ENCODE results near the gene IL4R.
"Not testable (repeated sequence)": the region's sequence is repeated elsewhere in the genome, so short reads cannot be mapped to it uniquely, and the experiment has no call there.

Gene IL4R

DNA sequence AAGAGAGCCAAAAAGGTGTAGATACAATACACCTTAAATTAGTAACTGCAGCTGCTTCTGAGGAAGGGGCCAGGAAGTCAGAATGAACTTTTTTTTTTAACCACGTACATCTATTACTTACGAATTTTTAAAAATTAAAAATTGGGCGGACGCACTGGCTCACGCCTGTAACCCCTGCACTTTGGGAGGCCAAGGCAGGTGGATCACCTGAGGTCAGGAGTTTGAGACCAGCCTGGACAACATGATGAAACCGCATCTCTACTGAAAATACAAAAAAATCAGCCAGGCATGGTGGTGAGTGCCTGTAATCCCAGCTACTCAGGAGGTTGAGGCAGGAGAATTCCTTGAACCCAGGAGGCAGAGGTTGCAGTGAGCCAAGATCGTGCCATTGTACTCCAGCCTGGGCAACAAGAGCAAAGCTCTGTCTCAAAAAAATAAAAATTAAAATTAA, 39.3 kb upstream of the IL4R start:
- not testable (repeated sequence) for H3K14ac ChIP-seq (ENCODE audit: low read length); H3K4ac ChIP-seq (ENCODE audit: low read length); H3K4me2 ChIP-seq (ENCODE audit: insufficient read depth, low read length, poor library complexity, severe bottlenecking); H3K4me1 ChIP-seq (ENCODE audit: control insufficient read depth in 2 of 2, insufficient read depth in 1 of 2, low read depth in 1 of 2, low read length in 2 of 2); H3K9me3 ChIP-seq (replicated peaks in 1 of 2; ENCODE audit: control insufficient read depth in 2 of 2, insufficient read depth in 1 of 2, low read depth in 1 of 2, low read length in 2 of 2); H3K18ac ChIP-seq (ENCODE audit: low read length); H3K36me3 ChIP-seq (replicated peaks in 1 of 2; ENCODE audit: control insufficient read depth in 2 of 2, insufficient read depth in 2 of 2, low read length in 2 of 2); H3K4me3 ChIP-seq (ENCODE audit: low read length in 2 of 2); H2BK12ac ChIP-seq (ENCODE audit: low read length); H4K91ac ChIP-seq (ENCODE audit: low read depth, low read length, poor library complexity); H3K23ac ChIP-seq (ENCODE audit: low read depth, low read length, poor library complexity); H2AFZ ChIP-seq (ENCODE audit: low read length); H4K8ac ChIP-seq (ENCODE audit: low read depth, low read length); H3K27ac ChIP-seq (replicated peaks; ENCODE audit: low read length); H3K9ac ChIP-seq (ENCODE audit: low read depth, low read length, poor library complexity); H2AK5ac ChIP-seq (ENCODE audit: low read depth, low read length); H2BK120ac ChIP-seq (ENCODE audit: low read depth, low read length); H2BK5ac ChIP-seq (ENCODE audit: low read length); H3K27me3 ChIP-seq (ENCODE audit: control insufficient read depth in 3 of 3, insufficient read depth in 3 of 3, low read depth in 1 of 3, low read length in 3 of 3); DNase-seq (ENCODE audit: low spot score); H2BK15ac ChIP-seq (ENCODE audit: low read length); H3K79me1 ChIP-seq (ENCODE audit: low read depth, low read length)
- no CpG with 5 or more reads among the region's 7 CpGs for WGBS, 2 donors (ENCODE audit: extremely low coverage in 2 of 2, insufficient read length in 2 of 2, insufficient replicate concordance in 1 of 2)

GRCh38 chr16:27275394-27275793, 38.4 kb upstream of the IL4R start:
- Histone ChIP-seq H3K79me1 (ENCODE audit: low read depth, low read length) (no peaks in the 10 kb centered on the region), H4K8ac (ENCODE audit: low read depth, low read length) (no peak overlapping the region), H2BK120ac (ENCODE audit: low read depth, low read length) (no peak overlapping the region), H3K9me3 (replicated peaks in 1 of 2; ENCODE audit: control insufficient read depth in 2 of 2, insufficient read depth in 1 of 2, low read depth in 1 of 2, low read length in 2 of 2) (no peaks in the 10 kb centered on the region), H2BK12ac (ENCODE audit: low read length) (no peak overlapping the region), H3K4me2 (ENCODE audit: insufficient read depth, low read length, poor library complexity, severe bottlenecking) (no peak overlapping the region), H3K9ac (ENCODE audit: low read depth, low read length, poor library complexity) (no peak overlapping the region), H3K27me3 (ENCODE audit: control insufficient read depth in 3 of 3, insufficient read depth in 3 of 3, low read depth in 1 of 3, low read length in 3 of 3) (no peaks in the 10 kb centered on the region), H2AK5ac (ENCODE audit: low read depth, low read length) (no peak overlapping the region), H2AFZ (ENCODE audit: low read length) (no peak overlapping the region), H2BK5ac (ENCODE audit: low read length) (no peak overlapping the region), H4K91ac (ENCODE audit: low read depth, low read length, poor library complexity) (no peak overlapping the region), H3K4me1 (ENCODE audit: control insufficient read depth in 2 of 2, insufficient read depth in 1 of 2, low read depth in 1 of 2, low read length in 2 of 2) (no peaks in the 10 kb centered on the region), H2BK15ac (ENCODE audit: low read length) (no peak overlapping the region), H3K27ac (replicated peaks; ENCODE audit: low read length) (no peak overlapping the region), H3K18ac (ENCODE audit: low read length) (no peak overlapping the region), H3K23ac (ENCODE audit: low read depth, low read length, poor library complexity) (no peak overlapping the region), H3K36me3 (replicated peaks in 1 of 2; ENCODE audit: control insufficient read depth in 2 of 2, insufficient read depth in 2 of 2, low read length in 2 of 2) (no peaks in the 10 kb centered on the region), H3K4ac (ENCODE audit: low read length) (no peak overlapping the region), H3K14ac (ENCODE audit: low read length) (no peak overlapping the region), H3K4me3 (ENCODE audit: low read length in 2 of 2) (no peak overlapping the region)
- no peak for DNase-seq (ENCODE audit: low spot score)
- no CpG with 5 or more reads among the region's 1 CpG for WGBS, 2 donors (ENCODE audit: extremely low coverage in 2 of 2, insufficient read length in 2 of 2, insufficient replicate concordance in 1 of 2)

- no peak overlapping the region for H3K27ac ChIP-seq (replicated peaks; ENCODE audit: low read length)
- H3K4me2 ChIP-seq (ENCODE audit: insufficient read depth, low read length, poor library complexity, severe bottlenecking) = no peak overlapping the region
- H3K27me3 ChIP-seq (ENCODE audit: control insufficient read depth in 3 of 3, insufficient read depth in 3 of 3, low read depth in 1 of 3, low read length in 3 of 3) = no peaks in the 10 kb centered on the region
- H3K4me1 ChIP-seq (ENCODE audit: control insufficient read depth in 2 of 2, insufficient read depth in 1 of 2, low read depth in 1 of 2, low read length in 2 of 2) = peaks cover 0 to 4% of the 10 kb centered on the region in 2 donors
- no peak overlapping the region for H3K23ac ChIP-seq (ENCODE audit: low read depth, low read length, poor library complexity)
- peak overlapping the region; percentile 36 for H2AFZ ChIP-seq (ENCODE audit: low read length)
- H3K36me3 ChIP-seq (replicated peaks in 1 of 2; ENCODE audit: control insufficient read depth in 2 of 2, insufficient read depth in 2 of 2, low read length in 2 of 2) = no peaks in the 10 kb centered on the region
- no peak overlapping the region for H3K14ac ChIP-seq (ENCODE audit: low read length)
- H3K4me3 ChIP-seq (ENCODE audit: low read length in 2 of 2) = no peak overlapping the region
- H2BK15ac ChIP-seq (ENCODE audit: low read length) = no peak overlapping the region
- no peaks in the 10 kb centered on the region for H3K9me3 ChIP-seq (replicated peaks in 1 of 2; ENCODE audit: control insufficient read depth in 2 of 2, insufficient read depth in 1 of 2, low read depth in 1 of 2, low read length in 2 of 2)
- no peak overlapping the region for H3K18ac ChIP-seq (ENCODE audit: low read length)
- no peak overlapping the region for H4K91ac ChIP-seq (ENCODE audit: low read depth, low read length, poor library complexity)
- no CpG with 5 or more reads among the region's 7 CpGs for WGBS, 2 donors (ENCODE audit: extremely low coverage in 2 of 2, insufficient read length in 2 of 2, insufficient replicate concordance in 1 of 2)
- no peaks in the 10 kb centered on the region for H3K79me1 ChIP-seq (ENCODE audit: low read depth, low read length)
- H3K9ac ChIP-seq (ENCODE audit: low read depth, low read length, poor library complexity) = no peak overlapping the region
- H2BK12ac ChIP-seq (ENCODE audit: low read length) = no peak overlapping the region
- no peak overlapping the region for H2BK120ac ChIP-seq (ENCODE audit: low read depth, low read length)
- H3K4ac ChIP-seq (ENCODE audit: low read length) = no peak overlapping the region
- H2BK5ac ChIP-seq (ENCODE audit: low read length) = no peak overlapping the region
- H2AK5ac ChIP-seq (ENCODE audit: low read depth, low read length) = no peak overlapping the region
- no peak overlapping the region for H4K8ac ChIP-seq (ENCODE audit: low read depth, low read length)
- no peak for DNase-seq (ENCODE audit: low spot score)
Measured at GRCh38 chr16:27281243-27281642, 32.5 kb upstream of the IL4R start.

DNA sequence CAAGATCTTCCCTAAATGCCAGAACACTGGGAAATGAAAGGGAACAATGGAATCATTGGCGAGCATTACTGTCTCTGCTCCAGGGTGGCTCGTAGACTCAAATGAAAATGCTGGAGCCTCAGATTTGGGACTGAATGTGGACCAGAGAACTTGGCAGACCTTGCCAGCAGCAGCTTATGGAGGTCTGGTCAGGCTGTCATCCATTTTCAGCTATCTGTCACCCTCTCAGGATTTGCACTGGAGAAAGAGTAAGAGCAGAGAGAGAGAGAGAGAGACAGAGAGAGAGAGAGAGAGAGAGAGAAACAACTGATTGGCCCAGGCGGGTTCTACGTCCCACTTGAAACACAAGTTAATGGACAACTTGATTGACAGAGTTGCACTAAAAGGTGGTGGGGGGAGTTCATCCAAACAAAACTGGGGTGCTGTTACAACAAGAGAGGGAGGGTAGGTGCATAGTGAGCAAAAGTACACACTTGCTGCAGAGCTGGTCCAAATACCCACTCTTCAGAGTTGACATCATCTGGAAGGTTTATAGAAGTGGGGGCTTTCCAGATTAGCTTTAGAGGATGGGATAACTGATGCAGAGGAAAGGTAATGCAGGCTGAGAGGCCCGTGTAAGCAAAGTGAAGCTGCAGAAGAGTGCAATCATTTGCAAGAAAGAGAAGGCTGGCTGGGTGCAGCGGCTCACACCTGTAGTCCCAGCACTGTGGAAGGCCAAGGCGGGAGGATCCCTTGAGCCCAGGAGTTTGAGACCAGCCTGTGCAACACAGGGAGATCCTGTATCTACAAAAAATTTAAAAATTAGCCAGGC, 28.7 kb upstream of the IL4R start:
- H3K4me3 ChIP-seq (ENCODE audit: low read length in 2 of 2) = no peak overlapping the region
- H3K36me3 ChIP-seq (replicated peaks in 1 of 2; ENCODE audit: control insufficient read depth in 2 of 2, insufficient read depth in 2 of 2, low read length in 2 of 2) = no peaks in the 10 kb centered on the region
- no peak overlapping the region for H2BK12ac ChIP-seq (ENCODE audit: low read length)
- H3K27ac ChIP-seq (replicated peaks; ENCODE audit: low read length) = no peak overlapping the region
- H3K9ac ChIP-seq (ENCODE audit: low read depth, low read length, poor library complexity) = no peak overlapping the region
- peak overlapping the region; percentile 17 for H2AK5ac ChIP-seq (ENCODE audit: low read depth, low read length)
- H3K4me1 ChIP-seq (ENCODE audit: control insufficient read depth in 2 of 2, insufficient read depth in 1 of 2, low read depth in 1 of 2, low read length in 2 of 2) = peaks cover 0 to 4% of the 10 kb centered on the region in 2 donors
- H4K91ac ChIP-seq (ENCODE audit: low read depth, low read length, poor library complexity) = no peak overlapping the region
- no peak overlapping the region for H3K23ac ChIP-seq (ENCODE audit: low read depth, low read length, poor library complexity)
- no peaks in the 10 kb centered on the region for H3K9me3 ChIP-seq (replicated peaks in 1 of 2; ENCODE audit: control insufficient read depth in 2 of 2, insufficient read depth in 1 of 2, low read depth in 1 of 2, low read length in 2 of 2)
- WGBS, 2 donors (ENCODE audit: extremely low coverage in 2 of 2, insufficient read length in 2 of 2, insufficient replicate concordance in 1 of 2) = no CpG with 5 or more reads among the region's 7 CpGs
- no peak overlapping the region for H2BK15ac ChIP-seq (ENCODE audit: low read length)
- H3K4ac ChIP-seq (ENCODE audit: low read length) = no peak overlapping the region
- DNase-seq (ENCODE audit: low spot score) = no peak
- no peak overlapping the region for H2BK5ac ChIP-seq (ENCODE audit: low read length)
- no peak overlapping the region for H3K4me2 ChIP-seq (ENCODE audit: insufficient read depth, low read length, poor library complexity, severe bottlenecking)
- no peak overlapping the region for H2BK120ac ChIP-seq (ENCODE audit: low read depth, low read length)
- H4K8ac ChIP-seq (ENCODE audit: low read depth, low read length) = no peak overlapping the region
- peak overlapping the region; percentile 45 for H2AFZ ChIP-seq (ENCODE audit: low read length)
- H3K27me3 ChIP-seq (ENCODE audit: control insufficient read depth in 3 of 3, insufficient read depth in 3 of 3, low read depth in 1 of 3, low read length in 3 of 3) = no peaks in the 10 kb centered on the region
- no peaks in the 10 kb centered on the region for H3K79me1 ChIP-seq (ENCODE audit: low read depth, low read length)
- no peak overlapping the region for H3K18ac ChIP-seq (ENCODE audit: low read length)
- H3K14ac ChIP-seq (ENCODE audit: low read length) = no peak overlapping the region
